ENCODE measurements around the gene KRTAP4-7. TPM values are rescaled to one million over a fixed set of nuclear protein-coding genes. Genes with fewer than 3 reads are reported as not detected.
"Not testable (repeated sequence)": the region's sequence is repeated elsewhere in the genome, so short reads cannot be mapped to it uniquely, and the experiment has no call there.

The KRTAP4-7 gene
- polyA plus RNA-seq, 1 experiment = not detected

- no peaks in the 10 kb centered on the region; the same call in 1 of the 2 replicates for H3K36me3 ChIP-seq (ENCODE audit: control insufficient read depth, insufficient read depth, low read length)
- no peaks in the 10 kb centered on the region for H3K27me3 ChIP-seq (ENCODE audit: control insufficient read depth, insufficient read depth, low read length)
- no peak overlapping the region for H3K4me3 ChIP-seq (ENCODE audit: low read depth, low read length)
- no peak for TF ChIP-seq CTCF (IDR thresholded peaks at IDR 0.05; ENCODE audit: insufficient read depth, low read depth, low read length)
- no peak for DNase-seq (ENCODE audit: low read depth)
- ChIA-PET CTCF (interaction anchor here (0.6 to 1.9 kb wide), 2 partner anchors 19 to 148 kb away, joined by 3 to 7 read pairs; no protein-coding TSS in a partner anchor), POLR2A (interaction anchor here (0.7 kb wide), 1 partner anchor 56 kb away, joined by 4 read pairs; no protein-coding TSS in a partner anchor)
Observed at GRCh38 chr17:41057547-41057946, 26.4 kb upstream of the KRTAP4-7 start.

- no peak for DNase-seq (ENCODE audit: low read depth)
- ChIA-PET POLR2A (interaction anchor here (0.5 to 0.9 kb wide), 5 partner anchors 9 to 319 kb away, joined by 3 to 5 read pairs (median 4); no protein-coding TSS in a partner anchor), CTCF (interaction anchor here (0.5 to 1.9 kb wide), 7 partner anchors 32 to 296 kb away, joined by 3 to 7 read pairs (median 3); partner anchors contain the start of gene KRTAP1-5)
- no peaks in the 10 kb centered on the region for H3K27me3 ChIP-seq (ENCODE audit: control insufficient read depth, insufficient read depth, low read length)
- no peak for TF ChIP-seq CTCF (IDR thresholded peaks at IDR 0.05; ENCODE audit: insufficient read depth, low read depth, low read length)
- no peak overlapping the region for H3K4me3 ChIP-seq (ENCODE audit: low read depth, low read length)
- no peaks in the 10 kb centered on the region; the same call in 1 of the 2 replicates for H3K36me3 ChIP-seq (ENCODE audit: control insufficient read depth, insufficient read depth, low read length)
Observed at GRCh38 chr17:41058741-41059140, 25.2 kb upstream of the KRTAP4-7 start.

- CTCF ChIA-PET = interaction anchor here (0.5 to 2.2 kb wide), 12 partner anchors 33 to 607 kb away, joined by 3 to 9 read pairs (median 4); partner anchors contain the start of gene KRTAP1-5
- not testable (repeated sequence) for H3K27me3 ChIP-seq (ENCODE audit: control insufficient read depth, insufficient read depth, low read length); H3K4me3 ChIP-seq (ENCODE audit: low read depth, low read length); H3K36me3 ChIP-seq (ENCODE audit: control insufficient read depth, insufficient read depth, low read length)
- POLR2A ChIA-PET = interaction anchor here (0.5 to 1.2 kb wide), 14 partner anchors 10 to 632 kb away, joined by 3 to 6 read pairs (median 4); partner anchors contain the start of genes KRT34 and KRTAP1-5
- DNase-seq (ENCODE audit: low read depth) = peak; percentile 91
Observed at GRCh38 chr17:41059276-41060051, 24.5 kb upstream of the KRTAP4-7 start.

GRCh38 chr17:41060052-41060604 lies 23.8 kb upstream of the KRTAP4-7 start, which contains the start of gene KRTAP2-3:
TSS of gene KRTAP2-3 (minus strand) at chr17:41060114. CDS start at chr17:41060050, 64 bp downstream.
- no peak for TF ChIP-seq CTCF (IDR thresholded peaks at IDR 0.05; ENCODE audit: insufficient read depth, low read depth, low read length)
- DNase-seq (ENCODE audit: low read depth) = peak; percentile 89
- CTCF ChIA-PET = interaction anchor here (0.6 to 2.2 kb wide), 11 partner anchors 9 to 606 kb away, joined by 3 to 9 read pairs (median 4); partner anchors contain the start of gene KRTAP1-5
- POLR2A ChIA-PET = interaction anchor here (0.7 to 1.2 kb wide), 4 partner anchors 12 to 108 kb away, joined by 3 read pairs; partner anchors contain the start of gene KRTAP1-5
- Histone ChIP-seq H3K27me3 (ENCODE audit: control insufficient read depth, insufficient read depth, low read length) (no peaks in the 10 kb centered on the region), H3K36me3 (ENCODE audit: control insufficient read depth, insufficient read depth, low read length) (no peaks in the 10 kb centered on the region; the same call in 1 of the 2 replicates), H3K4me3 (ENCODE audit: low read depth, low read length) (no peak within 1 kb of the TSS)

- DNase-seq (ENCODE audit: low read depth) = peak; percentile 99
- TF ChIP-seq CTCF (IDR thresholded peaks at IDR 0.05; ENCODE audit: insufficient read depth, low read depth, low read length) = no peak
- ChIA-PET CTCF (interaction anchor here (1.0 to 2.2 kb wide), 3 partner anchors 152 to 487 kb away, joined by 3 to 9 read pairs (median 4); no protein-coding TSS in a partner anchor), POLR2A (interaction anchor here (1.0 to 1.2 kb wide), 2 partner anchors 21 to 108 kb away, joined by 3 read pairs; no protein-coding TSS in a partner anchor)
- Histone ChIP-seq H3K4me3 (ENCODE audit: low read depth, low read length) (no peak overlapping the region), H3K27me3 (ENCODE audit: control insufficient read depth, insufficient read depth, low read length) (no peaks in the 10 kb centered on the region), H3K36me3 (ENCODE audit: control insufficient read depth, insufficient read depth, low read length) (no peaks in the 10 kb centered on the region; the same call in 1 of the 2 replicates)
Observed at GRCh38 chr17:41061964-41062363, 22.0 kb upstream of the KRTAP4-7 start.

All from BJ (cell line).